Omental fat pad (tissue), 4 donors: Measurements from ENCODE around the gene ERG28. TPM values are rescaled to one million over a fixed set of nuclear protein-coding genes. Genes with fewer than 3 reads are reported as not detected.
A peak's percentile ranks its signal among the peaks of the same experiment; 100 is the strongest.

Experiments used
- ATAC-seq: fragments of 150-250 bp; one replicate; pipeline ENCODE4 v1.9.1; 2016; ENCODE audit warnings: mild to moderate bottlenecking, moderate library complexity; ENCODE audit not compliant: low FRiP score
- DNase-seq: peaks from one replicate; pipeline ENCODE4 v3.0.0-alpha.2; 2019; ENCODE audit warnings: low spot score
- total RNA-seq, 4 donors: library from RNA; depleted of rRNA; stranded (reverse); fragments of >200 nt; gene quantifications; one replicate each; pipeline ENCODE4 v1.1.0, GENCODE V29; 2016
- TF ChIP-seq, protein P1 (sequence below), 3 donors: fragments of 450-650 bp; IDR thresholded peaks; one replicate each; pipeline ENCODE4 v1.5.1; 2016 to 2017; ENCODE audit warnings: antibody characterized with exemption in 3 of 3, mild to moderate bottlenecking in 3 of 3, moderate library complexity in 2 of 3

Gene ERG28
- total RNA-seq, 4 donors from 2014 or later: 3.6 to 5.5 (median 5.1) TPM

DNA sequence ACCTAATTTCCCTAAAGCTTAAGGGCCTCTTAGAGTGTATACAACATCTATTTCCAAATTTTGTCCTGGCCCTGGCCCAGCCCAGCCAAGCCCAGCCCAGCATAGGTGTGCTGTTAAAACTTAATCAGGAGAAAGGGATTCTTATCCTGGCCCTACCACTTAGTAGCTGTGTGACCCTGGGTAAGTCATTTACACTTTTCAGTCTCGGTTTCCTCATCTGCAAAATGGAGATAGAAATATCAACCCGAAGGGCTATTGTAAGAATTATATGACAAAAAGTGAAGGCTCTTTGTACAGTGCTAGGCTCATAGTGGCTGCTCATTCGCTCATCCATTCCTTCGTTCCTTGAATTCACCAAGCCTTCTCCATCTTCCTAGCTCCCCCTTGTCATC is 442 bp downstream of the ERG28 start:
- DNase-seq (no peak), ATAC-seq (no peak)
- TF ChIP-seq, protein P1, sequence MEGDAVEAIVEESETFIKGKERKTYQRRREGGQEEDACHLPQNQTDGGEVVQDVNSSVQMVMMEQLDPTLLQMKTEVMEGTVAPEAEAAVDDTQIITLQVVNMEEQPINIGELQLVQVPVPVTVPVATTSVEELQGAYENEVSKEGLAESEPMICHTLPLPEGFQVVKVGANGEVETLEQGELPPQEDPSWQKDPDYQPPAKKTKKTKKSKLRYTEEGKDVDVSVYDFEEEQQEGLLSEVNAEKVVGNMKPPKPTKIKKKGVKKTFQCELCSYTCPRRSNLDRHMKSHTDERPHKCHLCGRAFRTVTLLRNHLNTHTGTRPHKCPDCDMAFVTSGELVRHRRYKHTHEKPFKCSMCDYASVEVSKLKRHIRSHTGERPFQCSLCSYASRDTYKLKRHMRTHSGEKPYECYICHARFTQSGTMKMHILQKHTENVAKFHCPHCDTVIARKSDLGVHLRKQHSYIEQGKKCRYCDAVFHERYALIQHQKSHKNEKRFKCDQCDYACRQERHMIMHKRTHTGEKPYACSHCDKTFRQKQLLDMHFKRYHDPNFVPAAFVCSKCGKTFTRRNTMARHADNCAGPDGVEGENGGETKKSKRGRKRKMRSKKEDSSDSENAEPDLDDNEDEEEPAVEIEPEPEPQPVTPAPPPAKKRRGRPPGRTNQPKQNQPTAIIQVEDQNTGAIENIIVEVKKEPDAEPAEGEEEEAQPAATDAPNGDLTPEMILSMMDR (IDR thresholded peaks at IDR 0.05): no peak

DNA sequence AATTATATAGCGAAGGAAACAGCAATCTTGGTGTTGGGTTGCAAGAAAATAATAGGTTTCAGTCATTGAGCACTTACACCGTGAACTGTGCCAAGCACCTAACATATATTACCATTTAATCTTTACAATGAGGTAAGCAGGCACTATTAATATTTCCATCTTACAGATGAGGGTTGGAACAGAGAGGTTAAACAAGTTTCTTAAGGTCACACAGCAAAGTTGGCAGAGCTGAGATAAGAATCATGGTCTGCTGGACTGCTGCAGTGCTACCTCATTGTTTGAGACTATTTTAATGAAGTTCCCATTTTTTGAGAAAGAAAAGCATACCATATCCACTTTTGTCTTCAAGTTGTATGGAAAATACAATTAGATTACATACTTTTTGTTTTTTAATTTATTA is 1.7 kb downstream of the ERG28 start:
- DNase-seq (no peak), ATAC-seq (no peak)
- TF ChIP-seq, protein P1 (IDR thresholded peaks at IDR 0.05): no peak

DNA sequence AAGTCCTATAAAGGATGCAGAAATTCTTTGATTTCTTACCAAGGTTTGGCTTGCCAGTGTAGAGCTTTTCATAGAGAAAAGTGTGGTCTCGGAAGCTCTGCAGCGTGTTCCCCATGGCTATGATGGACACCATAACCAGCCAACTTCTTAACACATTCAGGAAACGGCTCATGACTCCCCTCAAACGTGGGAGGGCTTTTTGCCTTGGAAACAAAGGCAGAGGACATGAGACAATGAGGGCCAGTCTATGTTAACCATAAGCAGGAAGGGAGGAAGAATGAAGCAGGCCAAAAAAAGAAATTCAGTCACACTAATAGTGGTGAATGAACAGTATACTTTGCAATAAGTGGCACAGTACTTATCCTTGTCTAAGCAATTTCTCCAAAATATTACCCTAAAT is 3.3 kb downstream of the ERG28 start:
- ATAC-seq: no peak
- no peak for DNase-seq
- TF ChIP-seq, protein P1 (IDR thresholded peaks at IDR 0.05): no peak

DNA sequence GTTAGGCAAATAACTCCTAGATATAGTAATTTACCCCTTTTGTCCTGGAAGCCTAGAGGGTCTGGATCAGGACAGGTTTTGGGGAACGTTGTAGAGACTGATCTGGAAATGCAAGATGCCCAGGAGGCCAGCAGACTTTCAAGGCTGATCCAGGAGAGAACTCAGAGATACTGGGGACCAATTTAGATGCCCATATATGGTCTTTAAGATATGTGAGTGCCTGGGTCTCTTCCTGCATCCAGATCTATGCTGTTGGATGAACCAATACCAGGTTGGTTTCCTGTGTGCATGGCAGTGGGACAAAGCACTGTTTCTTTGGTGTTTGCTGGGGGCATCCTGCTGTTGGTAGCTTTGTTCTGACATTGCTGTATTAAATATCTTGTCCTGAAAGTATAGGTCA is 5.4 kb downstream of the ERG28 start:
- DNase-seq: no peak
- TF ChIP-seq, protein P1 (IDR thresholded peaks at IDR 0.05): no peak
- ATAC-seq: peak; percentile 21

DNA sequence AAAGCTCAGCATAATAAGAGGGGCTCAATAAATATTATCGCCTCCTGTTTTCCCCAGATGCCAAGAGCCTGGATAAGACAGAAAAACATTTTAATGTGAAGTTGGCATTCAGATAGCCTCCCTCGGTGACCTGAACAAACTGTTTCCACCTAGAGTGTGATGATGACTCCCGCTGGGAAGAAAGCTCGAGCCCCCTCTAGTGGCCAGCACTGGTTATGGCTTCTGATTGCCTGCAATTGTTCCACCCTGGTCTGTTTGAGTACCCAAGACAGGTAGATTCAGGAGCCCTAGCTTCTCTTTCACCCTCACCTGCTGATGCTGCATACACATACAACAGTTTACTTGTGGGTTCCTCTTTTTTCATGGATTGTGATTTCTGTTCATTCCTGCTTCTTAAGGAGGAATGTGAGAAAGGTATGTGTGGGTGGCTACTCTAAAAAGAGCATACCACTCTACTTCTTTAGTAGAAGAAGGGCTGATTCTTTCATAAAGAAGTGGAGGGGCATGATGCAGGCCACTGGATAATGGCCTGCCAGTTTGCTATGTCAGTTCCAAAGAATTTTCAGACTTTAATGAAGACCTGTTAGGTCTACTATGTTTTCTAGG is 6.4 kb downstream of the ERG28 start:
- DNase-seq (peak; percentile 66), ATAC-seq (peak; percentile 80)
- TF ChIP-seq, protein P1 (IDR thresholded peaks at IDR 0.05): peak in 2 of 3 donors; percentile 46 to 62

DNA sequence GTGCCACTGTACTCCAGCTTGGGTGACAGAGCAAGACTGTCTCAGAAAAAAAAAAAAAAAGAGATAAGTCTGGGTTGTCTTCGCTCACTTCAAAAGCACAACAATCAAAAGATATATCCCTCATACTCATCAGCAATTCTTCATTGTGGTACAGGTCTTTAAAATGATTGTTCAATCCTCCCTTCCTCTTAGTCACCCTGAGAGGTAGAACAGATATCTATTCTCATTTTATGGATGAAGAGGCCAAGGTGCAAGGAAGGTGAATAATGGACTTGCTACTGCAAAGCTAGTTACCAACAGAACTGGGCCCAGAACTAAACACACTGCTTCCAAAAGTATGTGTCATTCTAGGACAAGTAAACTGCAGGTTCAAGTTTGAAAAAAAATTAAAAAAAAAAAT is 7.1 kb downstream of the ERG28 start:
- no peak for ATAC-seq
- no peak for DNase-seq
- TF ChIP-seq, protein P1 (IDR thresholded peaks at IDR 0.05): no peak

DNA sequence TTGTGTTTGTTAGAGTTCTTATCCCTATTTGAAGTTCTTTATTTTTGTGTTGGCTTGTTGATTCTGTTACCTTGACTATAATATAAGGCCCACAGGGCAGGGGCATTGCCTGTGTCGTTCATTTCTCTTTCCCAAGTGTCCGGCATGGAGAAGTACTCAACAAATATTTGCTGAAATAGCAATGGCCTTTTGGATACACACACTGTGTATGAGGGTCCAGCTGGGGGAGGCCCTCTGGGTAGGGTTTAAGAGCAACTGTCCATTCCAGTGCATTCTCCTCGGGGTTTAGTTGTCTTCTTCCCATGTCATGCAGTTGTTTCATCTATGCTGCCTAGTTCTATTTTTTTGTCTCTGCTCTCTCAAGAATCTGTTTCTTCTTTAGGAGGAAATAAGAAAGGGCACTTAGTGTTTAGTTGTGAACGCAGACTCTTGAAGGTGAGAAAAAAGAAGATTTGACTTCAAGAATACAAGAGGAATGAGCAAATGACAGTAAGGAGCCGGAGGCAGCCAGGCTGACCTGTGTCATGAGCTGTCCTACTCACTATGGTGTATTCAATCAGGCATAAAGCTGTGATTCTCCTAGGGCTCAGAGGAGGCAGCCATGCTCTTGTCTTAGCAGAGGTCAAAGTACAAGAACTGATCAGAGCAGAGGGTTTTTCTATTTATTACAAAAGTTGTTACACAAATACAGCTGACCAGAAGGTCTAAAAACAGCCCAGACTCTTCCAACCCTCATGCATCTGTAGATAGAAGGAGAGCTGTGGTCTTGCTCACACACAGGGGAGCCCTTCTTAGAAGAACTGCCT is 10.2 kb downstream of the ERG28 start:
- DNase-seq (no peak), ATAC-seq (no peak)
- TF ChIP-seq, protein P1 (IDR thresholded peaks at IDR 0.05): no peak
